HG03025 (cell line): ENCODE data around the gene LRRC32.
"Not testable (repeated sequence)": the region's sequence is repeated elsewhere in the genome, so short reads cannot be mapped to it uniquely, and the experiment has no call there.

Experiments used
- ATAC-seq: cut with Tn5 transposase; IDR thresholded peaks from one replicate; pipeline ENCODE4 v1.9.1; 2021; ENCODE audit warnings: mild to moderate bottlenecking, moderate library complexity; ENCODE audit not compliant: unreplicated experiment, low FRiP score

LRRC32 gene

DNA sequence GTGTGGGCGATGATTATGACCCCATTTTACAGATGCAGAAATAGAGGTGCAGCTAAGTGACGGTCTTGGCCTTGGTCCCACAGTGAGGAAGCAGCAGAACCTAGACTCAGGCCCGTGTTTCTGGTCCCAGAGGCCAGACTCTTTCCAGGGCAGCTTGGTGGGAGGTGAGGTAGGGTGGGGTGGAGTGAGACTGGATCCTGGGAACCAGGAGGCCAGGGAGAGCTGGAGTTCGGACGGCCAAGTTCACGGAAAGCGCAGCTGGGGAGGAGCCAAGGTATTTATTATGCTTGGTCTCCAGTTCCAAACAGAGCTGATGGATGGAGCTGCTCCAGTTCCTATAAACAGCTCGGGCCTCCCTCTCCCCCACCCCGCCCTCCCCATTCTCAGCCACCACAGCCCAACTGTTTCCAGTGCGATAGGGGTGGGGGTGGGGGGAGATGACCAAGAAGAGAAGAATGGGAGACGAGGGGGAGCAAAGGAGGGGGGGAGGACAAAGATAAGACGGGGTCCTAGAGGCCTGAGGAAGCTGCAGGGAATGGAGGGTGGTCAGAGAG lies 16.2 kb downstream of the LRRC32 start:
- no peak for ATAC-seq

DNA sequence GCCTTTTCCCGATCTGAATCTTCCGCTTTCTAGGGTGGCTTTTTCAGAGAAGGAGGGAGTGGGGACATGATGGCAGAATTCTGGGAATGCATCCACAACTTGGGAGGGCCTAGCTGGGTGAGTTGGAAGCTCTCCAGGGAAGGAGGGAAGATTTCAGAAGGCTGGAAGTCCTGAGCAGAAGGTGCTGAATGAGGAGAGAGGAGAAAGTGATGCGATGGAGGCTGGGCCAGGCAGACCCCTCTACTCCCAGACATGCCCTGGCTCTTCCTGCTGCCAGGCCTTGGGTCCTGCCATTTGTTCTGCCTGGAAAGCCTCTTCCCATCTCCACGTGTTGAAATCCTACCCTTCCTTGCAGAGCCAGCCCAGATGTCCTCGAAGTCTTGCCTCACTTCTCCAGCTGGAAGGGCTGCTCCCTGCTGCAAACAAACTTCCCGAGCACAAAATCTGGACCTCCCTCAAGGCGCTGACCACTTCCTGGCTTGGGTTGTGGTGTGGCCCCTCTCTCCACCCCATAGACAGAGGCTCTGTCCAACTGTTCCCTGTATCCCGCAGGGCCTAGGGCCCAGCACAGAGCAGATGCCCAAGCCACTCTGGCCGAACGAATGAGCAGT lies 16.8 kb downstream of the LRRC32 start:
- no peak for ATAC-seq

DNA sequence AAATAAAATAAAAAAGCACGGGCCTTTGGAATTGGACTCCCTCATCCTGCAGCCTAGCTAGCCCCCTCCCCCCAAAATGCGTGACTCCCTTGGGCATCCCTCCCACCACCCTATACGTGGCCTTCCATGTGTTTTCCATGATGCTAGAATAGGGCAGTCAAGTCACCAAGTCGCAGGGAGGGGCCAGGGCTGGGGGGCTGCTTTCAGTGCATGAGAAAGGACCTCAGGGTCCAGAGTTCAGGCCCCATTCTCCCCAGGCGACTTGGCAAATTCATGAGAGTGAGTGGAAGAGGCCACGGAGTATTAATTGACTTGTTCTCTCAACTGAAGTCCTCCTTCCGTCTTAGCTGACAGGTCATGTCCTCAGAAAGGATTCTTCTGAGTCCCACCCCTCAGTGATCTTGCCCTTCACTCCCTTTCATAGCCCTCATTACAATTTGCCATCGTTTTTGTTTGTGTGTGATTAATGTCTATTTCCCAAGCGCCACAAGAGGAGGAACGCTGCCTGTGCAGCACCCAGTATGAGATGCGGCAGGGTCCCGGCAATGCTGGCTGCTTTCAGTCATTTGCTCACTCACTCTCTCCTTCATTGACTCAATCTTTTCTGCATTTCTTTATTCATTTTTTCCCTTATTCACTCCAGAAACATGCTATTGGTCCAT lies 17.4 kb downstream of the LRRC32 start:
- no peak for ATAC-seq

DNA sequence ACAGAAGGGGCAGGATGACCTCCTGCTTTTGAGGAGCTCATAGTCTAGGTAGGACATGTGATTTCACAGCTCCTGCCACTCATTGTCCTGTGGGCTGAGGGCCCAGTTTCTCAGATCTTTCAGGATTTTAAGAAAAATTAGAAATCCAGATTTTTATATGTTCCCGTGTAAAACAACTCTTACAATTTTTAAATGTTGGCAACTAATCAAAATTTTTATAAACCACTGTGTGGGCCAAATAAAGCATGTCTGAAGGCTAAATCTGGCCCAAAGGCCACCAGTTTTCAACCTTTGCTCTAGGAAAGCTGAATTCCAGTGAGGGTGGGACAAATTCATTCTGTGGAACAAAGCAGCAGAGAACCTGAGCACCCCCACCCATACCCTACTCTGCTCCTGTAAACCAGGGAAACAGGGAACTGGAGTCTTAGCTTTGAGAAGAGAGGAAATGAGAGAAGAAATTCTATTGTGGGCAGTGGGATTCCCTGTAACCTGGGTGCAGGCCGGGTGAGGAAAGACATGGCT lies 20.6 kb downstream of the LRRC32 start:
- ATAC-seq, result no peak

DNA sequence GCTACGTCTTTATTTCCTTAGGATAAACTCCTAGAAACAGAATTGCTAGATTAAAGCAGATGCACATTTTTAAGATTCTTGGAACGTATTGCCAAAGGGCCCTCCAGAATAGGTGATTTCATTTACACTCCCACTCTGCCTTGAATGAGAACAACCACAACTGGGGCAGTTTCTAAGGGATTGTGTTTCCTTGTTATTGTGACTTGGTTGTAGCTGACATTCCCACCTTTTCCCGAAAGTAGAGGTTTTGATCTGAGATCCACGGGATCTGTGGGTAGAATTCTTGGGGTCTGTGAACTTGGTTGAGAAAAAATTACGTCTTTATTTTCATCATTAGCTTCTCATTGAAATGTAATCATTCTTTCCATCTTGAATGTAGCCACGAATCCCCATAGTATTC lies 21.5 kb downstream of the LRRC32 start:
- no peak for ATAC-seq

DNA sequence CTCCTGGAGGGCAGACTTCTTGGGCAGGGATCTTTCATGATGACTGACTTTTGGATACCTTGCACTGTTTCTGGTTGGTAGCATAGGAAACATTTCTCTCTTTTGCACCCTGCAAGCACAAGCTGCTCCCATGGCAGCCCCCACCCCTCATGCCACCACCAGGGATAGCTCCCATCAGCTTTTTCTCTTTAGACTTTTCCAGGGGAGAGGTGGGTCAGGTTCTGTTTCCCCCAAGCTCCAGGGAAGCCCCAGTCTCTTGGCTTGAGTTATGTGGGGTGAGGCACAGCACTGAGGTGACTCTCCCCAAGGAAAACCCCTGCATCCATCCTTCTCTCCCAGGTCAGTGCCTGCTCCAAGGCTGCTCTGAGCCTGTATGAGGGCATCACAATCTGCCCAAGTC lies 22.5 kb downstream of the LRRC32 start:
- ATAC-seq, result no peak

DNA sequence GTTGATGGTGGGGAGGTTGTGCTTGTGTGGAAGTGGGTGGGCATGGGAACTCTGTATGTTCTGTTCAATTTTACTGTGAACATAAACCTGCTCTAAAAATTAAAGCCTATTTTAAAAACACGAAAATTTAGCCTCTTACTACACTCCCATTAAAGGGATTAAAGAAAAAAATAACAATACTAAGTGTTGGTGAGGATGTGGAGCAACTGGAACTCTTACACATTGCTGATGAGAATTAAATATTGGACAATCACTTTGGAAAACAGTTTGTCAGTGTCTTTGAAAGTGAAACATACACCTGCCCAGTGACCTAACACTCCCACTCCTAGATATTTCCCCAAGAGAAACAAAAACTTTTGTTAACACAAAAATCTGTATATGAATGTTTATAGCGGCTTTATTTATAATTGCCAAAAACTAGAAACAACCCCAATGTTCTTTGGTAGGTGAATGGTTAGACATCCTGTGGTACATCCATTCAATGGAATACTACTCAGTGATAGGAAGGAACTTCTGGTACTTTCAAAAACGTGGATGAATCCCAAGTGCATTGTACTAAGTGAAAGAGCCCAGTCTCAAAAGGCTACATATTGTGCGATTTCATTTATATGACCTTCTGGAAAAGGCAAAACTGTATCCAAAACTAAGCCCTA lies 23.5 kb downstream of the LRRC32 start:
- no peak for ATAC-seq

DNA sequence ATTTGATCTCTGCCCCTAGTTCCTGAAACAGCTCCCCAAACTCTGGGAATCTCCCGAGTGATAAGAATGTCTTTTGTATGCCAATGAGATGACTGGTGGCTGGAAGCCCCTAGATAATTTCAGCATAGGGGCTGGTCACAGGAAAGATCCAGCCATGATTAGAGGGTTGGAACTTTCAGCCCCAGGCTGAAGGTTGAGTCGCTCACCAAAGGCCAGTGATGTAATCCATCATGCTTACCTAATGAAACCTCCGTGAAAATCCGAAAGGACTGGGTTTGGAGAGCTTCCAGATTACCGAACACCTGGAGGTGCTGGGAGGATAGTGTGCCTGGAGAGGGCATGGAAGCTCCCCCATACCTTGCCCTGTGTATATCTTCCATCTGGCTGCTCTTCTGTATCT lies 26.0 kb downstream of the LRRC32 start:
- ATAC-seq, result no peak

DNA sequence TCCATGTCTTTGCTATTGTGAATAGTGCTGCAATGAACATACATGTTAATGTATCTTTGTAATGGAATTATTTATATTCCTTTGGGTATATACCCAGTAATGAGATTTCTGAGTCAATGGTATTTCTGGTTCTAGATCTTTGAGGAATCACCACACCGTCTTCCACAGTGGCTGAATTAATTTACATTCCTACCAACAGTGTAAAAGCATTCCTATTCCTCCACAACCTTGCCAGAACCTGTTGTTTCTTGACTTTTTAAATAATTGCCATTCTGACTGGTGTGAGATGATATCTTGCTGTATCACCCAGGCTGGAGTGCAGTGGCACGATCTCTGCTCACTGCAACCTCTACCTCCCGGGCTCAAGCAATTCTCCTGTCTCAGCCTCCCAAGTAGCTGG lies 26.8 kb downstream of the LRRC32 start:
- ATAC-seq, result not testable (repeated sequence)

DNA sequence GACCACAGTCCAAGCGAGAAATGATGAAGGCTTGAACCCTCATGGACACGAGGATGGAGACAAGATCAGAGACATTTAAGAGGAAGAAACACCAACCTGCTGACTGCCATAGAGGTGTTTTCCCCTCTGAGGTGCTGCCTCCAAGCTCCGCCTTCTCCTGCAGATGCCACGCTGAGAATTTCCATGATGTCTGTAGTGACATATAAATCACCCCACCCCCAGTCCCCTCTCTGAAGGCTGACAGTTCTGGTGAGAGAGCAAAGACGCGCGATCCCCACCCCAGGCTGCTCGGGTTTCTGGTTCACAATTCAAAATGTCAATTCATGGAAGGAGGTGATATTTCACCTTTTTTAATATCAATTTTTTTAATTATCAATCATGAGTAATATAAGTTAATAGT lies 28.2 kb downstream of the LRRC32 start:
- no peak for ATAC-seq

DNA sequence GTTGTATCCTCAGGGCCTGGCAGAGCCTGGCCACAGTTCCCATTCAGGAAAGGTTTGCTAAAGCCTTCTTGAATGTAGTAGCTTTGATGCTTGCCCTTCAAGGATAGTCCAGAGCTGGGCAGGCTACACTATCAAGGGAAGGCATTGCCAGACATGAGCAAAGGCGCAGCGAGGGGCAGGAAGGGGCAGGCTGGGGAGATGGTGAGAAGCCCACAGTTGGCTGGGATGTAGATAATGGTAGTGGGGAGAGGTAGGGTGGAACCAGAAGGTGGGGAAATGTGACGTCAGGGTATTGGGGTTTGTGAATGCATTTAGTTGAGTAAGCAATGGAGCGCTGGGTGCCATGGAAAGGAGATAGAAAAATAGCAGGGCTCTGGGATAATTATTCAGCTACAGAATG lies 28.6 kb downstream of the LRRC32 start:
- ATAC-seq, result no peak

DNA sequence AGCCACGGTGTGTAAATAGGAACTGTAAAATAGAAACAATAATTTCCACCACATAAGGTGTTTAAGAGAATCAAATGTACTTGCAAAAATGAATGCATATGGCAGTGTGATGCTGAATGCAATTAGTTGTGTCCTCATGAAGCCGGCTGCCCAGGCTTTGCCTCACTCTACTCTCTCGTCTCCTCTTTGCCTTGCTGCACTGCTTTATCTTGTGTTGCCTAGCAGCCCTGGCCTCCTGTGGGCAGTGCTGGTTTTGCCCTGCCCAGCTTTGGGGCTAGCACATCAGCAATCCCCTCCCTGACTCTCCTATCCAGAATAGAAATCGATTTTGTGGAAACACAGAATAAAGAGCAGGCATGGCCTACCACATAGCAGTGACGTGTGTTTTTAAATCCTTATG lies 30.0 kb downstream of the LRRC32 start:
- no peak for ATAC-seq

DNA sequence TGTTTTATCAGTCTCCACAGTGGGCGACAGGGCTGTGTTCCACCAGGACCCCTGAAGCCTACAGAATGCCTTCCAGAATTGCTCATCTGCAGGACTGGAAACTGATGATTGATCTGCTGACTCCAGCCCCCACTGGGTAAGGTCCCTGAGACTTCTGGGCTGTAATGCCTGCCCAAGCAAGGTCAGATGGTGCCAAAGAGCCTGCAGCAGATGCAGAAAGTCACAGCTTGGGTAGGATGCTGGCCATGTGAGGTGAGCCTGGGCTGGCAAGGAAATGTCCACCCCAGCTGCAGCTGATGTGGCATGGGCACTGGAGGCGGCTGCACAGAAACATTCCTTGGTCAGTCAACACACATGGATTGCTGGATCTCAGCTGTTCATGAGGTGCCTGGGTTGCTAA lies 30.9 kb downstream of the LRRC32 start:
- no peak for ATAC-seq

DNA sequence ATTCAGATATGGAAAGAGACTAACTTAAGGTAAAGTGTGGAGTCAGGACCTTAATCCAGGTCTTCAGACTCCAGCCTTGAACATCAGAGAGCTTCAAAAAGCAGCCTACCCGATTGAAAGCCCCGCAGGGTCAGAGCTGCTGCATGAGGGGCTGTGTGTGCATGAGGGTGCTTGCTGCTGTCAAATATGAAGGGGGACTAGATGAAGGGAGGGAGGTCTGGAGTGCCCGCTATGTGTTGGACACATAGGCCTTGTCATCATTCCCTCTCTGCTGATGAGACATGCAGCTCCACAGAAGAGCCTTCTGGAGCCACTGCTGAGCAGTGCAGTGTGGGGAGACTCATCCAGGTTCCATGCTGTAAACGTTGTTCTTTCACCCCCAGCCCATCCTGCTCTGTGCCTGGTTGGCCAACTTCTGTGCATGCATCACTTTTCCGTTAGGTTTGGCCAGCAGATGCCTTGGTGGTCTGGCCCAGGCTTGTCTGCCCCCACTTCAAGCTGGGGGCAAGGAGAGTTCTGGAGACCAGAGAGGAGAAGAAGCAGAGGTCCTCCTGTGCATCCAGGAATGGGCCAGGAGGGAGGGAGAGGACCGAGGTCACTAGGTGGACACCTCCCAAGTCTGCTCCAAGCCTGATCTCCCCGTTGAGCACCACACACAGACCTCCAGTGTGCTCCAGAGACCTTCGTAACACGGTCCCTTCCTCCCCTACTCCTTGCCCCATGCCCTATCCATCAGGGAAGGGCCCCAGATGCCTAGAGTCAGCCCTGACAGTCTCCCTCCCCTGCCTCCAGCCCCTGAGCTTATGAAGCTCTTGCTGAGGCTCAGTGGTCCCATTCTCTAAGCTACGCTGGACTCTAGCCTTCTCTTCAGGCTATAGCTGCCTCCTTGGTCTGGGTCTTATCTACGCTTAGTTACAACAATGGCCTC lies 32.0 kb downstream of the LRRC32 start:
- ATAC-seq, result no peak

DNA sequence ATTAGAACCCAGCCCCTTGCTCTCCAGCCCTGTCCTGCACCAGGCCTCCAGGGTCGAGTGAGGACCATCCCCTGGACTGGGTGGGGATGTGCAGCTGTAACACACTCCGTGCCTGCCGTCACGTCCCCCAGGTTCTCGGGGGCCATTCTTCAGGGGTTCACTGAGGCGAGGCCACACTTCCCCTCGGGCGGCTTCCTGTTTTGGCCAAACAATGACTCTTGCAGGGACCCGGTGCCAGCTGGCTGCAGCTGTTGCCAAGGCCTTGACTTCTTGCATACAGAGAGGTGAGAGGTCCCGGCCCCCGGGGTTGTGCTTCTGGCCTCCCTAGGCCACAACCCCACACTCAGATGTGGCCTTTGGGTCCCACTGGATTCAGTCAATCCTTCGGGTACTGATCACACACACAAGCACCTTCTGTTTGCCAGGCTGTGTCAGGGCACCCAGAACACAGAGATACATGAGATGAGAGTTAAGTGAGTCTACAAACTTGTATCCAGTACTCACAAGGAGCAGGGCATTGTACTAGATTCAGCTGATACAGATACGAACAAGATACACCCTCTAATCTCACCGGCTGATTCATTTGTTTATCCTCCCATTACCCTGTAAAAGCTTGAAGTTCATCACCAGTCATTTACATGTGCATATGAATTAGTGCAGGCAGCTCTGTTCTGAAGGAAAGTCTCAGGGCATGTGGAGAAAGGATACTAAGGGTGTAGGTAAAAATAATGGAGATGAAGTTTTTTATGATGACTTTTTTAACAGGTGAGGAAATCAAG lies 32.9 kb downstream of the LRRC32 start:
- ATAC-seq, result no peak

DNA sequence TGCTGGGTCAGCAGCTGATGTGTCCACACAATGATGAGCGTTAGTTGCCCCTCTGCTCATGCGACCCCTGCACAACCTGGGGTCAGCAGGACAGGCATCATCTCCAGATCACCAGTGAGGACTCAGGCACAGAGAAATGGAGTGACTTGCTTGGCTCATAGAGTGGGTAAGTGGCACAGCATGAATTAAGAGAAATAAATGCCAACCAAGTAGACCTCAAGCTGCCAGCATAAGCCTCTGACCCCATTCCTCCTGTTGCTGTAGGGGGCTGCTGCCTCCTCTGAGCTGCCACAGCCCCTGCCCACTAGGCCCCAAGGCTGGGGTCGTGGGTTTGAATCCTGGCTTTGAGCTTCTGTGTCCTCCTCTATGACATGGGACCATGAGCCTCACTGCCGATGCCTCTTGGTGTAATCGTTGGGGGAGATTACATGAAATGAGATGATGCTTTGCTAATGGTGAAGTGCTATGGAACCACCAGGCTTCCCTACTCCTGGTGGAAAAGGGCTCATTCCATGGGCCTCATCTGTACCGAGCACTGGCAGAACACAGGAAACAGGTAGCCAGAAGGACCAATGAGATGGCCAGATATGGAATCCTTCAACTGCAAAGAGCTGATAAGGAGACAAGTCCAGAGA lies 33.6 kb downstream of the LRRC32 start:
- ATAC-seq, result no peak

DNA sequence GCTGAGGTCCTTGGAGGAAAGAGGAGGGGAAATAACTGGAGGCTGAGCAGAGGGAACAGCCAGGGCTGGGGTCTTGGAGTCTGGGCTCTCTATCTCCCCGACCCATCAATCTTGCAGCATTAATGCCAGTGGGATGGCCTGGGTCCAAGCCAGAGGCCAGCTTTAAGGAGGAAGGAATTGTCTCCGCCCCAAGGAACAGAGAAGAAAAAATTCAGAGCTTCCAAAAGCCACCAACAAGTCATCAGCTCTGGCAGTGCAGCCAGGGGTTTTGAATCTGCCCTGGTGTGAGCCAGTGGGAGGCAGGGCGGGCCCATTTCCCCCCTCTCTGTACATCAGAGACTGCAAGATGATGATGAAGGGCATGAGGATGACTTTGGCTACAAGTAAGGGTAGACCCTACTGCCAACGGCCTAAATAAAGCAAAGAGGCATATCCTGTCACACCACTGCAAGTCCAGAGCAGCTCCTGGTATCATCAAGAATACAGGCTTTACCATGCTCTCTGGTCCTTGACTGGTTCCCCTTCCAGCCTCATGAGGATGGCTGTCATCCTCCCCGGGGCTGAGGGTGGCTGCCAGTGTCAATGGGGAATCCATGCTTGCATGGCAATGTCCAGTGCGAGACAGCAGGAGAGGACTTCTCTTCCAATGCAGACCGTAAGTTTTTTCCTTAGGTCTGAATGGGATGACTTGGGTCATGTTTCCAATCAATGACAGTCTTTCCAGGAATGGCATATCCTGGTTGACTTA lies 34.4 kb downstream of the LRRC32 start:
- no peak for ATAC-seq

DNA sequence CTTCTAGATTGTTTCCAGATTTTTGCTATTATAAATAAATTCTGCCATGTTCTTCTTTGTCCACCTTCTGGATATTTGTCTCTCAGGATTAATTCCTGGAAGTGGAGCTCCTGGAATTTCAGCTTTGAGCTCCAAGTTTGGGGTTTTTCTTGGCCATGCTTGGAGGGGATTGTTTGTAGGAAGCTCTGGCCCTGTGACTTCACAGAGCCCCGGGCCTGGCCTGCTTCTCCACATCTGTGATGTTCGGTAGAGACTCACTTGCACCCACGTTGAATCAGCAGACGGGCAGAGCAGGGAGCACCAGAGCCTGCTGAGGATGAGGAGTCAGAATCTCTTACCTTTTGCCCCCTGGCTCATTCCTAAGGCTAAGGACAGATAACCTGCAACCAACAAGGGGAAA lies 35.7 kb downstream of the LRRC32 start:
- ATAC-seq, result no peak

DNA sequence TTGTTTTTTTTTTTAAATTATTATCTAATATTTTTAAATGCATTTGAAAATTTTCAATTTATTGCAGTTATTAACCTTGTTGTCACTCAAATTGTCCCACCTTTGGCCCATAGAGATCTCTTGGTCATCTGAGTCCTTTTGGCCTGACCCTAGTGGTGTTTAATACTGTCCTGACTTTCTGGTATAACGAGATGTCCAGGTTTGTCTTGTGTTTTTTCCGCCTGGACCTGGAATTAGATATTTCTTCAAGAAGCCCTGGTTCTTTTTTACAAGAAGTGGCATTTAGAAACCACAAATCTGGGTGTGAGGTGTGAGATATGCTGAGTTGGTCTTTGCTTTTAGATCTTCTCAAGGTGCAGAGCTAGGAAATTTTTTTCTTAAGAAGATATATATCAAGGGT lies 38.1 kb downstream of the LRRC32 start:
- ATAC-seq, result no peak
